Peyer's patch (tissue), 4 donors: Measurements from ENCODE around the gene ZBP1. TPM values are rescaled to one million over a fixed set of nuclear protein-coding genes. Genes with fewer than 3 reads are reported as not detected.

Experiments used
- DNase-seq, 3 donors: peaks; one replicate each; pipeline ENCODE4 v3.0.0-alpha.2; 2017 to 2019
- H3K27ac ChIP-seq, 4 donors: fragments of 200-600 bp; sonication (generic); one replicate each; pipeline ENCODE4 v1.5.1; 2016 to 2019
- H3K27me3 ChIP-seq, 2 donors: fragments of 200-600 bp; sonication (generic); one replicate each; pipeline ENCODE4 v1.5.1; 2019
- H3K36me3 ChIP-seq, 3 donors: fragments of 200-600 bp; sonication (generic); one replicate each; pipeline ENCODE4 v1.5.1; 2016 to 2019
- H3K4me1 ChIP-seq, 4 donors: fragments of 200-600 bp; sonication (generic); one replicate each; pipeline ENCODE4 v1.5.1; 2016 to 2019
- H3K4me3 ChIP-seq, 4 donors: fragments of 200-600 bp; sonication (generic); 1 replicate in 3 of 4; 2 replicates in 1 of 4; pipeline ENCODE4 v1.5.1; 2016 to 2019; ENCODE audit warnings: mild to moderate bottlenecking in 1 of 4
- H3K9me3 ChIP-seq, 4 donors: fragments of 200-600 bp; sonication (generic); one replicate each; pipeline ENCODE4 v1.5.1; 2016 to 2019; ENCODE audit warnings: mild to moderate bottlenecking in 1 of 4
- POLR2A ChIP-seq, 2 donors: fragments of 450-650 bp; IDR thresholded peaks; one replicate each; pipeline ENCODE4 v1.5.1; 2017; ENCODE audit warnings: antibody characterized with exemption in 2 of 2, mild to moderate bottlenecking in 2 of 2, moderate library complexity in 2 of 2
- total RNA-seq, 4 donors: library from RNA; depleted of rRNA; stranded (reverse); fragments of >200 nt; gene quantifications; one replicate each; pipeline ENCODE4 v1.1.0, GENCODE V29; 2016
- TF ChIP-seq, protein P1 (sequence below), 6 experiments: fragments of 450-650 bp in 4 of 6; fragments of 200-600 bp in 2 of 6; sonication (generic) in 1 of 6; IDR thresholded peaks; one replicate each; pipeline ENCODE4 v1.5.1; 2017 to 2019; ENCODE audit warnings: antibody characterized with exemption in 6 of 6, mild to moderate bottlenecking in 3 of 6, moderate library complexity in 1 of 6

Gene ZBP1
- total RNA-seq, 4 donors from 2014 or later, result 2.3 to 14.0 (median 9.8) TPM; not detected in 1

DNA sequence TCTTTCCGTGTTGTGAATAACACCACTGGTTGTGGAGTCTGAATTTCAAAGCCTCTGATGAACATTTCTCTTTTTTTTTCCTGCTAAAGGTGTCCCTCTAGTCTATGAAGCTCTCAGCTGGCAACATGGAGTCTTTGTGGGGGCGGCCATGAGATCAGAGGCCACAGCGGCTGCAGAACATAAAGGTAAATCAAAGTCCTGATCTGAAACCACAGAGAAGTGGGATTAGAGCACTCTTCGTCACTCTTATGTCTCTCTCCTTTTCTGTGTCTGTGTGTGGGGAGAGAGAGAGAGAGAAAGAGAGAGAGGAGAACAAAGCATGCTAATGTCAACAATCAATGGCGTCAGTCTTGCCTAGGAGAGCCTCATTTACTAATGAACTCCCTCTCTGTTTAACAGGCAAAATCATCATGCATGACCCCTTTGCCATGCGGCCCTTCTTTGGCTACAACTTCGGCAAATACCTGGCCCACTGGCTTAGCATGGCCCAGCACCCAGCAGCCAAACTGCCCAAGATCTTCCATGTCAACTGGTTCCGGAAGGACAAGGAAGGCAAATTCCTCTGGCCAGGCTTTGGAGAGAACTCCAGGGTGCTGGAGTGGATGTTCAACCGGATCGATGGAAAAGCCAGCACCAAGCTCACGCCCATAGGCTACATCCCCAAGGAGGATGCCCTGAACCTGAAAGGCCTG is 55.1 kb downstream of the ZBP1 start:
- DNase-seq, result no peak
- Histone ChIP-seq H3K9me3 (no peaks in the 10 kb centered on the region), H3K36me3 (peaks cover 0 to 46% (median 4%) of the 10 kb centered on the region in 3 donors), H3K4me3 (peak overlapping the region in 2 of 4 donors; percentile 59 to 61), H3K4me1 (peaks cover 0 to 11% (median 0%) of the 10 kb centered on the region in 4 donors), H3K27ac (peak overlapping the region in 1 of 4 donors; percentile 91), H3K27me3 (no peaks in the 10 kb centered on the region)
- no peak for TF ChIP-seq POLR2A (IDR thresholded peaks at IDR 0.05)
- TF ChIP-seq, protein P1, sequence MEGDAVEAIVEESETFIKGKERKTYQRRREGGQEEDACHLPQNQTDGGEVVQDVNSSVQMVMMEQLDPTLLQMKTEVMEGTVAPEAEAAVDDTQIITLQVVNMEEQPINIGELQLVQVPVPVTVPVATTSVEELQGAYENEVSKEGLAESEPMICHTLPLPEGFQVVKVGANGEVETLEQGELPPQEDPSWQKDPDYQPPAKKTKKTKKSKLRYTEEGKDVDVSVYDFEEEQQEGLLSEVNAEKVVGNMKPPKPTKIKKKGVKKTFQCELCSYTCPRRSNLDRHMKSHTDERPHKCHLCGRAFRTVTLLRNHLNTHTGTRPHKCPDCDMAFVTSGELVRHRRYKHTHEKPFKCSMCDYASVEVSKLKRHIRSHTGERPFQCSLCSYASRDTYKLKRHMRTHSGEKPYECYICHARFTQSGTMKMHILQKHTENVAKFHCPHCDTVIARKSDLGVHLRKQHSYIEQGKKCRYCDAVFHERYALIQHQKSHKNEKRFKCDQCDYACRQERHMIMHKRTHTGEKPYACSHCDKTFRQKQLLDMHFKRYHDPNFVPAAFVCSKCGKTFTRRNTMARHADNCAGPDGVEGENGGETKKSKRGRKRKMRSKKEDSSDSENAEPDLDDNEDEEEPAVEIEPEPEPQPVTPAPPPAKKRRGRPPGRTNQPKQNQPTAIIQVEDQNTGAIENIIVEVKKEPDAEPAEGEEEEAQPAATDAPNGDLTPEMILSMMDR (IDR thresholded peaks at IDR 0.05), result no peak

GRCh38 chr20:57564180-57564802 is 55.9 kb downstream of the ZBP1 start:
- Histone ChIP-seq H3K27me3 (no peaks in the 10 kb centered on the region), H3K4me1 (peaks cover 0 to 8% (median 0%) of the 10 kb centered on the region in 4 donors), H3K4me3 (peak overlapping the region in 2 of 4 donors; percentile 59 to 61), H3K27ac (peak overlapping the region in 1 of 4 donors; percentile 91), H3K36me3 (peaks cover 0 to 46% (median 4%) of the 10 kb centered on the region in 3 donors), H3K9me3 (no peaks in the 10 kb centered on the region)
- peak in 1 of 2 donors; percentile 37 for TF ChIP-seq POLR2A (IDR thresholded peaks at IDR 0.05)
- TF ChIP-seq, protein P1 (IDR thresholded peaks at IDR 0.05), result no peak
- DNase-seq, result no peak

- DNase-seq, result no peak
- Histone ChIP-seq H3K27me3 (no peaks in the 10 kb centered on the region), H3K4me3 (peak overlapping the region in 2 of 4 donors; percentile 59 to 61), H3K27ac (peak overlapping the region in 2 of 4 donors; percentile 40 to 91), H3K9me3 (no peaks in the 10 kb centered on the region), H3K4me1 (peaks cover 0 to 12% (median 4%) of the 10 kb centered on the region in 4 donors), H3K36me3 (peaks cover 0 to 46% (median 4%) of the 10 kb centered on the region in 3 donors)
- TF ChIP-seq, protein P1 (IDR thresholded peaks at IDR 0.05), result no peak
- no peak for TF ChIP-seq POLR2A (IDR thresholded peaks at IDR 0.05)
Observed at GRCh38 chr20:57563522-57563921, 56.7 kb downstream of the ZBP1 start.

DNA sequence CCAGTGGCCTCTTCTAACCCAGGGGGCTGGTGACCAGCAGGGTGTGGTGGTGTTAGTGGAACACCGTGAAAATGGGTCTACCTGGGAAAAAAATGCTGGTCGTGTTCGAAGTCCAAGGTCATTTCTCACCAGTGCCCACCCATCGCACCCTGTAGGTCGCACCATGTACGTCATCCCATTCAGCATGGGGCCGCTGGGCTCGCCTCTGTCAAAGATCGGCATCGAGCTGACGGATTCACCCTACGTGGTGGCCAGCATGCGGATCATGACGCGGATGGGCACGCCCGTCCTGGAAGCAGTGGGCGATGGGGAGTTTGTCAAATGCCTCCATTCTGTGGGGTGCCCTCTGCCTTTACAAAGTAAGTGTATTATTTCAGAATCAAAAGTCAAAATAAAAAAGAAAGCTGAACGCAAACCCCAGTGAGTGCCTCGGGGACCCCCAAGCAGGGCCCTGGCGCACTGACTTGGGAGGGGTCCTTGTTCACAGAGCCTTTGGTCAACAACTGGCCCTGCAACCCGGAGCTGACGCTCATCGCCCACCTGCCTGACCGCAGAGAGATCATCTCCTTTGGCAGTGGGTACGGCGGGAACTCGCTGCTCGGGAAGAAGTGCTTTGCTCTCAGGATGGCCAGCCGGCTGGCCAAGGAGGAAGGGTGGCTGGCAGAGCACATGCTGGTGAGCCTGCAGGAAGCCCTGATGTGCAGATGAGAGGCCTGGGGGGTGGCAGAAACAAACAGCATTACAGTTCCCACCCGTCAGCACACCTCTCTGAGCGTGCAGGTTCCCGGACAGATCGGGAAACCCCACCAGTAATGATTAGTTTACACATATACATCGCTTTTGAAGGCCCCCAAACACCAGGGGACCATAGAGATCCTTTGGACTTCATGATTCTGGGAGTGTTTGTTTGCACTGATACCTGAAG is 57.4 kb downstream of the ZBP1 start:
- H3K36me3 ChIP-seq, result peaks cover 0 to 46% (median 4%) of the 10 kb centered on the region in 3 donors
- no peaks in the 10 kb centered on the region for H3K9me3 ChIP-seq
- H3K4me3 ChIP-seq, result peak overlapping the region in 2 of 4 donors; percentile 59 to 61
- H3K4me1 ChIP-seq, result peaks cover 0 to 19% (median 4%) of the 10 kb centered on the region in 4 donors
- peak overlapping the region in 2 of 4 donors; percentile 81 to 91 for H3K27ac ChIP-seq
- TF ChIP-seq POLR2A (IDR thresholded peaks at IDR 0.05), result peak in 1 of 2 donors; percentile 11
- TF ChIP-seq, protein P1 (IDR thresholded peaks at IDR 0.05), result no peak
- H3K27me3 ChIP-seq, result no peaks in the 10 kb centered on the region
- DNase-seq, result no peak
